ENCODE measurements around the gene DNAJC4. TPM values are rescaled to one million over a fixed set of nuclear protein-coding genes. Genes with fewer than 3 reads are reported as not detected.

Gene DNAJC4
- total and polyA plus RNA-seq, 9 of the 15 experiments (the other 6 are each of a cell fraction or from before 2014, with no cell fraction given), result 4.0 to 32.6 (median 19.9) TPM

DNA sequence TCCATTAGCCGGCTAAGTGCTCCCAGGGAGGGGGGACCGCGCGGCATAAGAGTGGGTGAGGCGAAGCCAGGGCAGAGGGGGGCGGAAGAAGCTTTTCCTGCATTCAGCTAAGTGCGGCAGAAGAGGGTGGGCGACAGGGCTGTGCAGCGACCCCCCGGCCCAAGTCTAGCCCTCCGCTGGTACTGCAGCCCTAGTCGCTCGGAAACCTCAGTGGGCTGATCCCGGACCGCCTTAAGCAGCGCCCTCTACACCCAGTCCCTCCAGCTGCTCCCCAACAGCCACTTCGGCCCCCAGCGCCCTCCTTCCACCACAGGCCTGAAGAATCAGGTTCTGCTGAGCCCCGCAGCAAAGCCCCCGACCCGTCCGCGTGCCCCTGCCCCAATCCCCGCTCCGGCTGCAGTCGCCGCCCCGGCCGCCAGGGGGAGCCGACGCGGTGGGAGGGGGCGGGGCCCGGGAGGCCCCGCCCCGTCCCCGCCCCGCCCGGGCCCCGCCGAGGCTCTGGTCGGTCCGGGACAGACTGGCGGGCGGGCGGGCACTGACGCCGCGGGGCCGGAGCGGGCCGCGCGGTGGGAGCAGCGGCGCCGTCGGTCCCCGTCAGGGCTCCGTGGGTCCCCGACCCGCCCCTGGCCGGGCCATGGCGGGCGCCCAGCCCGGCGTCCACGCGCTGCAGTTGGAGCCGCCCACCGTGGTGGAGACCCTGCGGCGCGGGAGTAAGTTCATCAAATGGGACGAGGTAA, 20.8 kb downstream of the DNAJC4 start, which contains the start of gene PLCB3 (continued):
- peak; percentile 97 for TF ChIP-seq ZBTB7A (IDR thresholded peaks at IDR 0.05; ENCODE audit: borderline replicate concordance, control insufficient read depth, low read depth, low read length)
- no peak for TF ChIP-seq ZBTB17 (CRISPR knock-in tag; IDR thresholded peaks at IDR 0.05)
- peak; percentile 59; the same call in 1 of the 2 replicates for TF ChIP-seq GATAD2A (IDR thresholded peaks at IDR 0.05)

DNA sequence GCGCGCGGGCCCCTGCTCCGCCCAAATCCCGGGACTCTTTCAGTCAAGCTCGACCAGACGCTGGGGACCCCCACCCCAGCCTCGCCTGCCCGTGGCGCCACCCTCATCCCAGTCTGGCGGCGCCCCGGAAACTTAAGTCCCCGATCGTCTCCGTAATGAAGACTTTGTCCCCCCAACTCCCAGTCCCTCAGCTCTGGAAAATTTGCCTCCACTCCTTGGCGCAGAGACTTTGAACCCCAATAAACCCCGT, 21.3 kb downstream of the DNAJC4 start:
- no TSS peak for BruUV-seq (replicated peaks)
- Histone ChIP-seq H3K4me2 (ENCODE audit: insufficient read depth, low read length) (peak overlapping the region; percentile 85), H4K20me1 (replicated peaks; ENCODE audit: control insufficient read depth, insufficient read depth, low read length) (peaks cover 7% of the 10 kb centered on the region), H2AFZ (ENCODE audit: low read depth, low read length) (peak overlapping the region; percentile 51; the same call in 1 of the 2 replicates), H3K4me1 (replicated peaks in 1 of 2; ENCODE audit: control insufficient read depth in 2 of 2, insufficient read depth in 2 of 2, low read length in 2 of 2) (peaks cover 30 to 90% of the 10 kb centered on the region in 2 experiments), H3K79me2 (ENCODE audit: control insufficient read depth, insufficient read depth, low read length) (peaks cover 27% of the 10 kb centered on the region), H3K27me3 (ENCODE audit: control insufficient read depth in 2 of 2, insufficient read depth in 2 of 2, low read length in 2 of 2) (no peaks in the 10 kb centered on the region), H3K9ac (ENCODE audit: insufficient read depth in 1 of 2, low read depth in 2 of 2, low read length in 2 of 2) (peak overlapping the region; percentile 84 to 95), H3K36me3 (ENCODE audit: control insufficient read depth, insufficient read depth, low read length) (peaks cover 37% of the 10 kb centered on the region; the same call in 2 of the 3 replicates), H3K27ac (ENCODE audit: extremely low read depth, low read depth, low read length) (peak overlapping the region; percentile 80), H3K9me3 (replicated peaks; ENCODE audit: control insufficient read depth, insufficient read depth, low read depth, low read length) (no peaks in the 10 kb centered on the region), H3K9me1 (ENCODE audit: control insufficient read depth, insufficient read depth, low read length) (no peaks in the 10 kb centered on the region), H3K4me3 (peak overlapping the region; percentile 87)
- ChIA-PET CTCF (ENCODE audit: low intra/inter-chr PET ratio) (interaction anchor here (0.6 kb wide), 1 partner anchor 1346 kb away, joined by 3 read pairs; no protein-coding TSS in a partner anchor), POLR2A (interaction anchor here (0.7 to 1.8 kb wide), 5 partner anchors 8 to 46 kb away, joined by 3 to 8 read pairs (median 7); partner anchors contain the start of gene FERMT3)
- intact Hi-C loops (cut with micrococcal nuclease) (no loop called here), in situ Hi-C loops (cut with MboI) (no loop called here)
- ATAC-seq (no peak), DNase-seq (ENCODE audit: extremely low read depth in 1 of 4, low spot score in 3 of 4) (no peak), FAIRE-seq (no peak)
- 2% methylated on average over 13 of the region's 18 CpGs for WGBS (ENCODE audit: insufficient coverage, low coverage, missing lambda C conversion rate)
- TF ChIP-seq ZNF431 (CRISPR knock-in tag; IDR thresholded peaks at IDR 0.05) (no peak), DNMT1 (IDR thresholded peaks at IDR 0.05) (no peak), MCM5 (IDR thresholded peaks at IDR 0.05; ENCODE audit: low read depth) (no peak), ZFP36 (IDR thresholded peaks at IDR 0.05; ENCODE audit: low read depth, low read length, partially characterized antibody) (no peak), ZNF3 (CRISPR knock-in tag; IDR thresholded peaks at IDR 0.05) (no peak), ZNF830 (CRISPR knock-in tag; IDR thresholded peaks at IDR 0.05) (no peak), SMARCE1 (IDR thresholded peaks at IDR 0.05) (0 out of 2 replicates have a peak, but pooled peaks have one; percentile 10), KAT8 (IDR thresholded peaks at IDR 0.05; ENCODE audit: low read depth) (no peak), ERF (CRISPR knock-in tag; IDR thresholded peaks at IDR 0.05) (no peak), ZNF175 (CRISPR knock-in tag; IDR thresholded peaks at IDR 0.05; ENCODE audit: low read depth) (no peak), GATAD2B (IDR thresholded peaks at IDR 0.05; ENCODE audit: borderline replicate concordance) (no peak), SIN3B (IDR thresholded peaks at IDR 0.05; ENCODE audit: low read depth) (no peak)
- TF ChIP-seq, protein P1, sequence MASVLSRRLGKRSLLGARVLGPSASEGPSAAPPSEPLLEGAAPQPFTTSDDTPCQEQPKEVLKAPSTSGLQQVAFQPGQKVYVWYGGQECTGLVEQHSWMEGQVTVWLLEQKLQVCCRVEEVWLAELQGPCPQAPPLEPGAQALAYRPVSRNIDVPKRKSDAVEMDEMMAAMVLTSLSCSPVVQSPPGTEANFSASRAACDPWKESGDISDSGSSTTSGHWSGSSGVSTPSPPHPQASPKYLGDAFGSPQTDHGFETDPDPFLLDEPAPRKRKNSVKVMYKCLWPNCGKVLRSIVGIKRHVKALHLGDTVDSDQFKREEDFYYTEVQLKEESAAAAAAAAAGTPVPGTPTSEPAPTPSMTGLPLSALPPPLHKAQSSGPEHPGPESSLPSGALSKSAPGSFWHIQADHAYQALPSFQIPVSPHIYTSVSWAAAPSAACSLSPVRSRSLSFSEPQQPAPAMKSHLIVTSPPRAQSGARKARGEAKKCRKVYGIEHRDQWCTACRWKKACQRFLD (CRISPR knock-in tag; IDR thresholded peaks at IDR 0.05), result no peak
- TF ChIP-seq, protein P2, sequence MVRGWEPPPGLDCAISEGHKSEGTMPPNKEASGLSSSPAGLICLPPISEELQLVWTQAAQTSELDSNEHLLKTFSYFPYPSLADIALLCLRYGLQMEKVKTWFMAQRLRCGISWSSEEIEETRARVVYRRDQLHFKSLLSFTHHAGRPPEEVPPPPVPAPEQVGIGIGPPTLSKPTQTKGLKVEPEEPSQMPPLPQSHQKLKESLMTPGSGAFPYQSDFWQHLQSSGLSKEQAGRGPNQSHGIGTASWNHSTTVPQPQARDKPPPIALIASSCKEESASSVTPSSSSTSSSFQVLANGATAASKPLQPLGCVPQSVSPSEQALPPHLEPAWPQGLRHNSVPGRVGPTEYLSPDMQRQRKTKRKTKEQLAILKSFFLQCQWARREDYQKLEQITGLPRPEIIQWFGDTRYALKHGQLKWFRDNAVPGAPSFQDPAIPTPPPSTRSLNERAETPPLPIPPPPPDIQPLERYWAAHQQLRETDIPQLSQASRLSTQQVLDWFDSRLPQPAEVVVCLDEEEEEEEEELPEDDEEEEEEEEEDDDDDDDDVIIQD (CRISPR knock-in tag; IDR thresholded peaks at IDR 0.05), result no peak
- TF ChIP-seq, protein P3, sequence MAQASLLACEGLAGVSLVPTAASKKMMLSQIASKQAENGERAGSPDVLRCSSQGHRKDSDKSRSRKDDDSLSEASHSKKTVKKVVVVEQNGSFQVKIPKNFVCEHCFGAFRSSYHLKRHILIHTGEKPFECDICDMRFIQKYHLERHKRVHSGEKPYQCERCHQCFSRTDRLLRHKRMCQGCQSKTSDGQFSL (CRISPR knock-in tag; IDR thresholded peaks at IDR 0.05), result no peak
- TF ChIP-seq, protein P3 (tag; IDR thresholded peaks at IDR 0.05), result no peak
